Naive thymus-derived CD4-positive, alpha-beta T cell (primary cell): ENCODE results near the gene PPP2R5B. TPM values are rescaled to one million over a fixed set of nuclear protein-coding genes. Genes with fewer than 3 reads are reported as not detected.

ENCODE experiments used
- ATAC-seq: fragments of 150-1000 bp; cut with Tn5 transposase; 2 replicates; pipeline ENCODE4 v1.10.0; 2021; ENCODE audit warnings: mild to moderate bottlenecking, moderate library complexity
- CTCF ChIA-PET: fragments of 350-600 bp; sonication (Branson Sonifier 250); formaldehyde crosslinking; loops from one replicate; lab custom pipeline; 2021; ENCODE audit warnings: antibody characterized with exemption; lab: Charles Lee
- POLR2A ChIA-PET: fragments of 350-600 bp; sonication (Branson Sonifier 250); formaldehyde crosslinking; loops from one replicate; lab custom pipeline; 2021; ENCODE audit warnings: antibody characterized with exemption, inconsistent platforms; lab: Charles Lee
- DNase-seq, 9 donors: peaks; one replicate each; pipeline versions ENCODE4 v3.0.0 to v3.0.0-alpha.2; 2020 to 2022; ENCODE audit warnings: mixed read lengths in 1 of 9
- H3K27ac ChIP-seq: one replicate; pipeline ENCODE4 v1.7.0; 2013; ENCODE audit warnings: mild to moderate bottlenecking, low read depth, low read length, moderate library complexity
- H3K27me3 ChIP-seq, 2 donors: one replicate each; pipeline ENCODE4 v1.7.0; 2013; ENCODE audit warnings: low read length in 2 of 2, mild to moderate bottlenecking in 2 of 2, moderate library complexity in 2 of 2; ENCODE audit not compliant: control insufficient read depth in 2 of 2, insufficient read depth in 2 of 2
- H3K36me3 ChIP-seq, 3 experiments: 1 replicate in 2 of 3; 2 replicates in 1 of 3; pipeline ENCODE4 v1.7.0; 2013; ENCODE audit warnings: low read length in 3 of 3, mild to moderate bottlenecking in 3 of 3, moderate library complexity in 1 of 3; ENCODE audit not compliant: insufficient read depth in 3 of 3, control insufficient read depth in 2 of 3
- H3K4me1 ChIP-seq, 2 donors: one replicate each; pipeline ENCODE4 v1.7.0; 2013; ENCODE audit warnings: low read length in 2 of 2, mild to moderate bottlenecking in 2 of 2, moderate library complexity in 1 of 2; ENCODE audit not compliant: control insufficient read depth in 2 of 2, insufficient read depth in 2 of 2
- H3K4me3 ChIP-seq: 2 replicates; pipeline ENCODE4 v1.7.0; 2013; ENCODE audit warnings: mild to moderate bottlenecking, low read length
- H3K9me3 ChIP-seq, 3 experiments: 1 replicate in 2 of 3; 2 replicates in 1 of 3; pipeline ENCODE4 v1.7.0; 2013; ENCODE audit warnings: low read length in 3 of 3; ENCODE audit not compliant: control insufficient read depth in 2 of 3
- H3K27ac Mint-ChIP-seq, 9 donors: one replicate each; pipeline ENCODE4 v1.8.0; 2020 to 2022; ENCODE audit warnings: mixed read lengths in 9 of 9, mild to moderate bottlenecking in 8 of 9, moderate library complexity in 5 of 9, inconsistent platforms in 2 of 9
- H3K27me3 Mint-ChIP-seq, 5 donors: one replicate each; pipeline ENCODE4 v1.8.0; 2021 to 2022; ENCODE audit warnings: mixed read lengths in 5 of 5, mild to moderate bottlenecking in 1 of 5
- H3K36me3 Mint-ChIP-seq, 5 donors: one replicate each; pipeline ENCODE4 v1.8.0; 2020 to 2022; ENCODE audit warnings: mixed read lengths in 5 of 5, mild to moderate bottlenecking in 3 of 5, inconsistent platforms in 1 of 5
- H3K4me1 Mint-ChIP-seq, 7 donors: one replicate each; pipeline ENCODE4 v1.8.0; 2020 to 2022; ENCODE audit warnings: mixed read lengths in 7 of 7, mild to moderate bottlenecking in 3 of 7, inconsistent platforms in 1 of 7
- H3K4me3 Mint-ChIP-seq, 10 donors: one replicate each; pipeline ENCODE4 v1.8.0; 2020 to 2022; ENCODE audit warnings: mild to moderate bottlenecking in 10 of 10, mixed read lengths in 10 of 10, moderate library complexity in 6 of 10, inconsistent platforms in 2 of 10
- H3K9me3 Mint-ChIP-seq, 11 donors: one replicate each; pipeline ENCODE4 v1.8.0; 2020 to 2022; ENCODE audit warnings: mixed read lengths in 11 of 11, mild to moderate bottlenecking in 4 of 11, inconsistent platforms in 1 of 11, moderate library complexity in 1 of 11
- intact Hi-C, 2 donors: fragments of 100-400 bp; cut with micrococcal nuclease; formaldehyde crosslinking; loops; one replicate each; pipeline ENCODE4 v1.15.1; 2023
- polyA plus RNA-seq, 2 donors: library from polyadenylated mRNA; unstranded; fragments of 300-500 nt; fragmentation: Illumina TruSeq; gene quantifications; one replicate each; pipeline ENCODE4 v1.2.3, GENCODE V29; 2021
- total RNA-seq, 6 experiments: library from RNA in 5 of 6; stranded (reverse) in 5 of 6; gene quantifications; 1 replicate in 5 of 6; 2 replicates in 1 of 6; pipeline ENCODE4 v1.2.3 and lab custom pipeline; 2021 to 2026

PPP2R5B gene
- total RNA-seq (10 to 100 TPM; 11.9 to 19.1 (median 18.8) TPM), polyA plus RNA-seq (1 to 10 TPM; 4.5 to 7.5 TPM), total RNA-seq (lab: John Stamatoyannopoulos, UW) (21.5 reads per million, percentile 52 among the genes with 10 or more reads in this experiment)

GRCh38 chr11:64923944-64924909 is at the start of gene PPP2R5B:
PPP2R5B (plus strand) TSS chr11:64924689; CDS start chr11:64925735, 1,046 bp downstream.
- ChIA-PET POLR2A (interaction anchor here (0.5 to 2.0 kb wide), 11 partner anchors 9 to 145 kb away, joined by 3 to 17 read pairs (median 4); partner anchors contain the start of genes ARL2, EHD1 and SF1), CTCF (interaction anchor here (0.5 to 0.9 kb wide), 3 partner anchors 42 to 235 kb away, joined by 3 to 6 read pairs (median 3); no protein-coding TSS in a partner anchor)
- Histone ChIP-seq H3K4me3 (peak within 1 kb of the TSS; percentile 67), H3K36me3 (peaks cover 0 to 3% (median 0%) of the 10 kb centered on the region in 3 experiments), H3K4me1 (peaks cover 11 to 15% of the 10 kb centered on the region in 2 donors), H3K27me3 (no peaks in the 10 kb centered on the region), H3K27ac (peak within 1 kb of the TSS; percentile 81), H3K9me3 (no peaks in the 10 kb centered on the region)
- peak; percentile 95 for ATAC-seq
- Mint-ChIP-seq H3K4me1 (peaks cover 9 to 24% (median 14%) of the 10 kb centered on the region in 7 donors), H3K4me3 (peak within 1 kb of the TSS; percentile 89 to 99 (median 96)), H3K27me3 (no peaks in the 10 kb centered on the region), H3K9me3 (no peaks in the 10 kb centered on the region), H3K27ac (peak within 1 kb of the TSS; percentile 95 to 100 (median 98)), H3K36me3 (peaks cover 0 to 11% (median 0%) of the 10 kb centered on the region in 5 donors)
- DNase-seq: peak; percentile 79 to 92 (median 89)
- intact Hi-C loops: loop anchor here (1.0 to 5.0 kb wide), 15 partner anchors 8 to 1343 kb away; partner anchors contain the start of genes CDCA5 (in 2 of the 2), EHD1 (in 2 of the 2), SAC3D1 (in 2 of the 2) and SNX15 (in 2 of the 2)

- H3K27ac Mint-ChIP-seq: peak overlapping the region; percentile 84 to 95 (median 93)
- Histone ChIP-seq H3K4me3 (peak overlapping the region; percentile 100), H3K9me3 (no peaks in the 10 kb centered on the region), H3K27me3 (no peaks in the 10 kb centered on the region), H3K4me1 (peaks cover 64 to 68% of the 10 kb centered on the region in 2 donors), H3K27ac (peak overlapping the region; percentile 80), H3K36me3 (peaks cover 12 to 46% (median 17%) of the 10 kb centered on the region in 3 experiments)
- no peak for DNase-seq
- H3K27me3 Mint-ChIP-seq: no peaks in the 10 kb centered on the region
- no peak for ATAC-seq
- peaks cover 0 to 3% (median 0%) of the 10 kb centered on the region in 11 donors for H3K9me3 Mint-ChIP-seq
- POLR2A ChIA-PET: interaction anchor here (0.5 to 26.0 kb wide), 14 partner anchors 9 to 623 kb away, joined by 3 to 1324 read pairs (median 4); partner anchors contain the start of genes CDC42BPG, MALAT1, MEN1 and RASGRP2
- intact Hi-C loops: loop anchor here in 1 of 2 donors (5.0 kb wide), 1 partner anchor 73 kb away; the partner anchor contains the start of gene MAP4K2
- H3K36me3 Mint-ChIP-seq: peaks cover 3 to 38% (median 27%) of the 10 kb centered on the region in 5 donors
- H3K4me3 Mint-ChIP-seq: peak overlapping the region; percentile 95 to 99 (median 98)
- CTCF ChIA-PET: interaction anchor here (0.6 to 30.3 kb wide), 3 partner anchors 13 to 155 kb away, joined by 4 to 945 read pairs (median 6); partner anchors contain the start of gene CDC42BPG
- H3K4me1 Mint-ChIP-seq: peaks cover 58 to 82% (median 72%) of the 10 kb centered on the region in 7 donors
These were observed 48.9 kb upstream of the PPP2R5B start for GRCh38 chr11:64875369-64876228.

- Mint-ChIP-seq H3K27me3 (no peaks in the 10 kb centered on the region), H3K36me3 (peaks cover 1 to 36% (median 25%) of the 10 kb centered on the region in 5 donors), H3K4me1 (peaks cover 60 to 82% (median 73%) of the 10 kb centered on the region in 7 donors), H3K27ac (peak overlapping the region; percentile 84 to 95 (median 93)), H3K4me3 (peak overlapping the region; percentile 95 to 99 (median 98)), H3K9me3 (peaks cover 0 to 3% (median 0%) of the 10 kb centered on the region in 11 donors)
- intact Hi-C loops: loop anchor here in 1 of 2 donors (5.0 kb wide), 1 partner anchor 74 kb away; the partner anchor contains the start of gene MAP4K2
- Histone ChIP-seq H3K4me1 (peaks cover 63 to 66% of the 10 kb centered on the region in 2 donors), H3K27me3 (no peaks in the 10 kb centered on the region), H3K4me3 (peak overlapping the region; percentile 100), H3K9me3 (no peaks in the 10 kb centered on the region), H3K36me3 (peaks cover 12 to 40% (median 17%) of the 10 kb centered on the region in 3 experiments), H3K27ac (peak overlapping the region; percentile 80)
- CTCF ChIA-PET: interaction anchor here (0.6 to 30.3 kb wide), 3 partner anchors 17 to 154 kb away, joined by 3 to 945 read pairs (median 4); partner anchors contain the start of gene CDC42BPG
- POLR2A ChIA-PET: interaction anchor here (0.7 to 26.0 kb wide), 9 partner anchors 9 to 623 kb away, joined by 3 to 1324 read pairs (median 4); partner anchors contain the start of genes CDC42BPG, MALAT1 and RASGRP2
- no peak for ATAC-seq
- peak in 1 of 9 donors; percentile 13 for DNase-seq
These were observed 48.2 kb upstream of the PPP2R5B start for GRCh38 chr11:64876229-64876750.

GRCh38 chr11:64876835-64877341 is 47.6 kb upstream of the PPP2R5B start:
- DNase-seq: no peak
- POLR2A ChIA-PET: interaction anchor here (1.2 to 26.0 kb wide), 11 partner anchors 14 to 622 kb away, joined by 3 to 1324 read pairs (median 4); partner anchors contain the start of genes CDC42BPG, MALAT1, PPP2R5B and RASGRP2
- peaks cover 0 to 34% (median 23%) of the 10 kb centered on the region in 5 donors for H3K36me3 Mint-ChIP-seq
- peak overlapping the region; percentile 95 to 99 (median 98) for H3K4me3 Mint-ChIP-seq
- Histone ChIP-seq H3K27me3 (no peaks in the 10 kb centered on the region), H3K36me3 (peaks cover 12 to 34% (median 15%) of the 10 kb centered on the region in 3 experiments), H3K27ac (peak overlapping the region; percentile 80), H3K4me1 (peaks cover 57 to 60% of the 10 kb centered on the region in 2 donors), H3K4me3 (peak overlapping the region; percentile 100), H3K9me3 (no peaks in the 10 kb centered on the region)
- ATAC-seq: no peak
- peaks cover 58 to 79% (median 68%) of the 10 kb centered on the region in 7 donors for H3K4me1 Mint-ChIP-seq
- peaks cover 0 to 3% (median 0%) of the 10 kb centered on the region in 11 donors for H3K9me3 Mint-ChIP-seq
- H3K27me3 Mint-ChIP-seq: no peaks in the 10 kb centered on the region
- CTCF ChIA-PET: interaction anchor here (1.5 to 30.3 kb wide), 3 partner anchors 11 to 21 kb away, joined by 3 to 945 read pairs (median 11); partner anchors contain the start of gene CDC42BPG
- intact Hi-C loops: loop anchor here in 1 of 2 donors (5.0 kb wide), 1 partner anchor 75 kb away; the partner anchor contains the start of gene MAP4K2
- H3K27ac Mint-ChIP-seq: peak overlapping the region; percentile 84 to 95 (median 93)
